DMS 273 treated with DMSO at 0.1 percent for 48 hours (cell line): ENCODE data around the gene C4orf51.

Experiments
- DNase-seq: peaks from one replicate; lab custom pipeline; 2025; lab: John Stamatoyannopoulos, UW

Gene C4orf51

DNA sequence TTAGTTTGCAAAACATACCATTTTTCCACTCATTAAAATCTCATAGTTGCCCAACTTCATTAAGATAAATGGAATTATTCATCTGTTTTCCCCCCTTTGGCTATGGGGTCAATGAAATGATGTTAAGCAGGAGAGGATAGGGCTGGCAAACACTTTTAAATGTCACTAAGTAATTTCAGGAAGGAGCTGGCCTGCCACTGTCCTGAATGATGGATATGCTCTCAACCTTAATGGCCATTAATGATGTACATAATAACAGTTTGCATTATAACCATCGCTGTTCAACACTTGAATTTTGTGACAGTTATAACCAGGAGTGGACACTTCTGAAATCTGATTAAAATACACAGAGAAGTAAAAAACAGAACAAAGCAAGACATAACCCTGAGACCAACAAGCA is 77.2 kb downstream of the C4orf51 start:
- DNase-seq = no peak

DNA sequence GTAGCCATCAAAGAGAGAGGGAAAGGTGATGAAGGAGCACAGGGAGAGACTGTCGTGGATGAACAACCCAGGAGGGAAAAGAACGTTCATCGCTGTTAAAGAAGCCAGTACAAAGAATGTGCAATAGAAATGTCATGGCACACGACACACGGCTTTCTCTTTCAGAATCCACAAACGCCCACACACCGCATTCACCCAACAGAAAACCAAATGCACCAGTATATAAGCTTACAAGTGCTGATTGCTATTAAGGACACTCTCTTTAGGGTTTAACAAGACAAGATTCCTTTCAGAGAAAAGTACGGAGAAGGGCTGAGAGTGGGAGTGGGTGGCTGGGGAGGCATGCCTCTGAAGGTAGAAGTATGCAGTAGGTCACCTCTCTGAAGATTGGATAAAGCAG is 80.2 kb downstream of the C4orf51 start:
- DNase-seq = no peak

DNA sequence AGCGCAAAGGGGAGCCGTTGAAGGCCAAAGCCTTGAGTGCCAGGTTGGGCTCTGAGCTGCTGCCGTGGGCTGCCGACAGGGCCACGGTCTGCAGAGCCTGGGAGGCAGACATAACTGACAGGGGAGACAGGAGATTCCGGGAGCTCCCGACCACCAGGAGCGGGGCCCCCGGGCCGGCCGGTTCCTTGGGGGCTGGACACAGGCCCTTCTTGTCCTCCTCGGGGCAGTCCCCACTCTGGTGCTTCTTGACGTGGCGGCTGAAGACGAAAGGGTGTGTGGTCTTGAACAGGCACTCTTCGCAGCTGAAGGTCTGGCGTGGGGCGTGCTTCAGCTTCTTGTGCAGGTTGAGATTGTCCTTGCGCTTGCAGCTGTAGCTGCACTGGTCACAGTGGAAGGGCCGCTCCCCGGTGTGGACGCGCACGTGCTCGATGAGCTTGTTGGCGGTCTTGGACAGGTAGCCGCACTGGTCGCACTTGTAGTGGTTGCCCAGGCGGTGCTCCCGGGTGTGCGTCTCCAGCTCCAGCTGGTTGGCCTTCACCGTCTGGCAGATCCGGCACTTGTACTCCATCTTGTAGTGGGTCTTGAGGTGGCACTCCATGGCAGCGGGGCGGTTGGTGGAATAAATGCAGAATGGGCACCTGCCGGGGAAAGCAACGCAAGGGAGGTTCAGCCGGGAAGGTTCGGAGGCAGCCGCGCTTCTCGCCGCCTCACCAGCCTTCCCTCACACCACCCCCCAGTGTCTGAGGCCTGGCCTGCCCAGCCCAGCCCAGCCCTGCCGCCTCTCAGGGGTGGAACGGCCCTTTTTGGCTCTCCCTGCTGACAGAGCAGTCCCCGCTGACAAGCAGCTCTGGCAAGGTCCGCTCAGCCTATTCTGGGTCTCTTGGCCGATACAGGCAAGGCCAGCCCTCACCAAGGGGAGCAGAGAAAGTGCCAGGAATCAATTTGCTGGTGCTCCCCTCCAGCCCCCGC is 81.3 kb downstream of the C4orf51 start:
- DNase-seq = no peak

DNA sequence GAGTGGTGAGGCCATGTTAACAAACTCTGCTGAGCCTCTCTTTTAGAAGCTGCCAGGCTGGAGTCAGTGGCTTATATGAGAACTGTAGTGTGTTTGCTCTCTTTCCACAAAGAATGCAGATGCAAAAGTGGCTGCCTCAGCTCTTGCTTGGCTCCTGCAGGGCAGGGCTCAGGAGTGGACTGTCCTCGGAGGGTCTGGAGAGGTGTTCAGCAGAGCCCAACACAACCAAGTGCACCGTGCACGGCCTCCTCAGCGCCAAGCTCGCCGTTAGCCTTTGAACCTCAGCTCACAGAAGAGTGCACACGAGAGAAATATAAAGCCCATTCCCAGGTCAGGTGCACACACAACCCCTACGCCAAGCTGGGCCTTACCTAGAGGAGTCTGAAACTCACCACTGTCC is 82.8 kb downstream of the C4orf51 start:
- DNase-seq = no peak

DNA sequence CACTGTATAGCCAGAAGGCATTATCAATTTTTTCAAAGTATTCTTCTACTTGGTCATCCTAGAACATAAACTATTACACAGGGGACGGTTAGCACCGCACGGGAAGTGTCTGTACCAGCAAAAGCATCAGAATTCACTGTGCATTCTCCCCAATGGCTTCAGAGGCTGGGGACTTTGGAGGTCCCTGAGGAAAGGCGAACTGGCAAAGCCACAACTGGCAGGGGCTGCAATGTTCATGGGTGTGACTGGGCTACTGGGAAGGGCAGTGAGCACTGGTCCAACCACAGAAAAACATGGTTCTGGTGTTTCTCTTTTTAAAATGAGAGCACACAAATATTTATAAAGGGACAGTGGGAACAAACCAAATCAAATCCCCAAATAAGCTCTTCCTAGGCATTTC is 83.5 kb downstream of the C4orf51 start:
- no peak for DNase-seq

DNA sequence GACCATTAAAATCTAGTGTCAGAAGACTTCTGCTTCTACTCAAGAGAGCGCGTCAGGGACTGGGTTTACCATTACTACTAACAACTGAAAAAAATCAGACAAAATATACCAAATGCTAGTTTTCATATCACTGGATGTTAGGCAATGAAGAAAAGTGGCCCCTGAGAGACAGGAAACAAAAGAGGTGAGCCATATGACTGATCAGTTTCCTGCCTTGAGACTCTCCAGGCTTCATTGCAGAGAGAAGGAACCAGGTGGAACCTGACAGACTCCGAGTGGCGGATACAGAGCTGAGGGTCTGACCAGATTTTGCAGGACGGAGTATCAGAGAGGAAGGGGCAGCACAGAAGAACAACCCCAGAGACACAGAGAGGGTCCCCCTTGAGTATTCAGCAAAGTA is 86.3 kb downstream of the C4orf51 start:
- no peak for DNase-seq

DNA sequence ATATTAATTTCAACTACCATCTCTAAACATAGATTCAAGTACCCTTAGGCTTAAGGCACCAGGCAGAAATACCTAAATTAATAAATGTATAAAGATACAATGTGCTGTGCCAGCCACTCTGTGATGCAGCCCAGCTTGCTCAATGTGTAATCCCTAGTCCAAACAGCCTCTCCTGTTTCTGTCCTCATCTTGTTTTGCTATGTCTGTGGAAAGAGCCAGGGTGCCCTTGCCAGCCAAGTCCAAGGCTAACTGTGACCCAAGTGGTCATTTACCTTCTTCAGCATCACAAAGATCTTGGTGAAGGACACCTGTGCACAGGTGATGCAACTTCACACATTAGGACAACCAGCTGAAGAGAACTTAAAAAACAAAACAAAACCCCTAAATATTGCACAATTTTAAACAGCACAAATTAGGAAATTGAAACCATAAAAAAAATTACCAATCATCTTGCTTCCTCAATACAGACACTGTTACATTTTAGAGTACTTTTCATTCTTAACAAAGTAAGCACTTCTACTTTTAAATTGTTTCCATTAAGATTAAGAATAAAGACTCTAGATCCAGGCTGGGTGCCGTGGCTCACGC is 89.6 kb downstream of the C4orf51 start:
- DNase-seq = no peak

DNA sequence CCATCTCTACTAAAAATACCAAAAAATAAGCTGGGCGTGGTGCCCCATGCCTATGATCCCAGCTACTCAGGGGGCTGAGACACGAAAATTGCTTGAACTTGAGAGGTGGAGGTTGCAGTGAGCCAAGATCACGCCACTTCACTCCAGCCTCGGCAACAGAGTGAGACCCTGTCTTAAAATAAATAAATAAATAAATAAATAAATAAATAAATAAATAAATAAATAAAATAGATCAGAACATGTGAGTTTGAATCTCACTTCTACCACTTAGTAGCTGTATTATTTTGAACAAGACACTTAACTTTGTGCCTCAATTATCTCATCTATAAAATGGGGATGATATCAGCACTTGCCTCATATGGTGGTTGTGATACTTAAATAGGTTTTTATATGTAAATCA is 90.2 kb downstream of the C4orf51 start:
- DNase-seq = no peak

DNA sequence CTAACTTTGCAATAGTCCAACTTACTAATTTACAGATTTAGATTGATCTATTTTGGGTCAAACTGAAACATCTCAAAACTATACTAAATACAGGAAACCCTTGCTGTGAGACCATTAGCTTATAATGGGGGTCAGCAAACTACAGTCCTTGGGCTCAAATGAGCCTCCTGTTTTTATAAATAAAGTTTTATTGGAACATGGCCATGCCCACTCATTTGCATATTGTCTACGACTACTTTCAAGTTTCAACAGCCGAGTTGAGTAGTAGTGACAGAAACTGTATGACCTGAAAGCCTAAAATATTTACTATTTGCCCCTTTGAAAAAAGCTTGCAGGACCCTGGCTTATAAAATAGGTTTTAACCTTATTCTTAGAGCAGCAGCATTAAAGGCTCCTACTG is 92.4 kb downstream of the C4orf51 start:
- DNase-seq = no peak

DNA sequence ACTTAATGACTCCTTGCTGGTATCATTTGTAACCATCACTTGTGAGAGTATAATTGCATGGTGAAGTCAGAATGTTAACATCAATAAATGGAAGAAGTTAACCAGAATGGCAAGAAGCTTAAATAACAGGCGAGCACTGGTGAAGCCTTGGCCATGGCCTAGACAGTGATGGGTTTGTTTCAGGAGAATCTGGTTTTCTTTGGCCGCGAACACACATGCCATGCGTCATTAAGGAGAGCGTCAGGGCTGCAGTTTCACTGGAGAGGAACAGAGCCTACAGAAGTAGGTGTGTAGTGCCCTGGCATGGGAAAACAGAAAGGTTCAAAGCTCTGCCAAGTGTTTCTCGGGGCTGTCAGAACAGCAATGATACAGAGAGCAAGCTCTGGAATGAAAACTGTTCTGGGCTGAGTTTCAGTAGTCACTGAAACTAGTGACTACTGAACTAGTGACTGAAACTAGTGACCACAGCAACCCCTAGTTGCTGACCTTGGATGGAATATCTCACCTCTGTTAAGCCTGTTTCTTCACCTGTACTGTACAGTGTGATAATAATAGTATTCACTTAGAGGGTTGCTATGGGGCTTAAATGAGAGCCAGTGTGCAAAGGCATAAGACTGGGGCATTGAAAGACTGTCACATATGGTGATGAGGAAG is 93.8 kb downstream of the C4orf51 start:
- DNase-seq = no peak

DNA sequence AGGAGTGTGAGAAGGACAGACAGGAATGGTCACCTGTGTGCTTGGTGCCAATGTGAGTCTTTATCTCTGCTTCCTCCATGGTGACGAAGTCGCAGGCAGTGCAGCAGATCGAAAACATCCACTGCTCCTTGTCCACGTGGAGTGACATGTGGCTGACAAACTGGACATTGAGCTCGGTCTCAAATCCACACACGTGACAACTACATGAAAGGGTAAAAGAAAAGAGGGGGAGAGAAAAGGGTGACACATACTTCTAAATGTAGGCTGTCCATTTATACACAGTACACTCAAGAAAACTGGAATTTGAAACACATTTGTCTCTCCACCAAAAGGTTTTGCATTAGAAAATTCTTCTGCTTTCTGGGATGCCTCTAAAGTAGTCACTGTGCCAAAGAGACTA is 94.5 kb downstream of the C4orf51 start:
- no peak for DNase-seq

DNA sequence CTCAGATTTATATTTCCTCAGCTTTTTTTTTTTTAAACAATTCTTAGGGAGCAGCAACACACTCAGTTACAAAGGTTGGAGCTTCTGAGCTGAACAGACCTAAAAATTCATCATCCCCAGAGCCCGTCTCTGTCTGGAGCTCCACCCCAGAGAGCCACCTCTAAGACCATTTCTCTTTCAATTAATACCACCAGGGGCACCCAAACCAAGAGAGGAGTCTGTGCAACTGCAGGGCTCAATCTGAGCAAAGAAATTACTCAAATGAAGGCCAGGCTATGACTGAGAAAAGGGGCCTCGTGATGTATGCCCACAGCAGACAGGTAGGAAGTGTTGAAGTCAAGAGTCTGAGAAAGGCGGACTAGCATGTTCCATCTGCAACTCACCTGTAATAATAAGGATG is 95.5 kb downstream of the C4orf51 start:
- no peak for DNase-seq

DNA sequence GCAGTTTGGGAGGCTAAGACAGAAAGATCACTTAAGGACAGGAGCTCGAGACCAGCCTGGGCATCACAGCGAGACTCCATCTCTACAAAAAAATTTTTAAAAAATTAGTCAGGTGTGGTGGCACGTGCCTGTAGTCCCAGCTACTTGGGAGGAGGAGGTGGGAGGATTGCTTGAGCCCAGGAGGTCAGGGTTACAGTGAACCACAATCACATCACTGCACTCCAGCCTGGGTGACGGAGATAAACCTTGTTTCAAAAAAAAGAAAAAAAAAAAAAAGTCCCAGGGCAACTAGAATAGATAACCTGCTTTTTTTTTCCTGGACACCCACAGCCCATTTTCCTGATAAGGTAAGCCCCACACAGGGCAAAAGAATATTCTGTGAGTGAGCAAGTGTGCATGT is 96.3 kb downstream of the C4orf51 start:
- no peak for DNase-seq

DNA sequence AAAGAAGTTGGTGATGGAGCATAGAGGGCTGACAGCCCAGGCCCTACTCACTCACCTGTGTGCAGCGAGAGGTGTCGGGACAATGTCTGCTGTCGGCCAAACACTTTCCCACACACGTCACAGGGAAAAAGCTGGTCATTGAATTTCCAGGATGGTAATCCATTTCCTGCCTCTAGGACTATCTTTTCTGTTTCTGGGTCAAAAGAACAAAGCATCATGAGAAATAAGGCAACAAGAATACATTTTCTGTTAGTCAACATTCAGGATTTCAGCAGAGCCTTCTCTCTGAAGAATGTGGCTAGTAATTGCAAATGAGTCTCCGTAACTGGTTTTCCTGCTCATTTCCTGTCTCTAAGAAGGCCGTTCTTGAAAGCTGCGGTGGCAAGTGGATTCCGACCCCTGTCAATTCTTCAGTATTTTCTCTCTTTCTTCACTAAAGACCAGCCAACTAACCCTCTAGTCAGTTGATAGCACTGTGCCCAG is 99.4 kb downstream of the C4orf51 start:
- no peak for DNase-seq

DNA sequence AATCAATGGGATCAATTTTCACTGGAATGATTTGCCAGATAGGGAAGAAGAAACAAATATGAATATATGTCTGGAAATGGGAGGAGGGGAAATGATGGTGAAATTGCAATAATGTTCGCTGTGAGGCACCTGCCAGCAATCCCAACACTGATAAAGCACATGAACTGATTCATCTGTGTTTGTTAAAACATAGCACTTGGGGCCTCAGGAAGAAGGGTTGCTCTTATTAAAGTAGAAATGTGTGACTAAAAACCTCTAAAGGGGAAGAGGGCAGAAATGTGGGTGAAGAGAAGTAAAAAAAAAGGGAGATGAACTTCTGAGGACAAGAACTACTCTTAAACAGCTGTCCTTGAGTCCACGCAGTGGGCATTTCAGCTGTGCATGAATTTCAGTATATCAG is 101.4 kb downstream of the C4orf51 start:
- no peak for DNase-seq
